Measurements from ENCODE around the gene ANO2.
A peak's percentile ranks its signal among the peaks of the same experiment; 100 is the strongest.

Gene ANO2

GRCh38 chr12:5705791-5706190 lies 239.3 kb downstream of the ANO2 start:
- Histone ChIP-seq H3K4ac (ENCODE audit: low read depth in 1 of 2, low read length in 2 of 2) (no peak overlapping the region), H3K27ac (ENCODE audit: low read length, poor library complexity, severe bottlenecking) (no peak overlapping the region), H4K8ac (ENCODE audit: low read length) (no peak overlapping the region), H2BK15ac (ENCODE audit: low read depth, poor library complexity, severe bottlenecking) (no peak overlapping the region), H3K18ac (ENCODE audit: low read depth in 1 of 2, low read length in 2 of 2) (no peak overlapping the region), H3K36me3 (ENCODE audit: control insufficient read depth in 1 of 2, insufficient read depth in 2 of 2, low read depth in 1 of 2, low read length in 2 of 2) (no peaks in the 10 kb centered on the region), H3K14ac (ENCODE audit: low read length in 2 of 2) (no peak overlapping the region), H2BK120ac (ENCODE audit: low read depth, low read length) (no peak overlapping the region), H3K4me2 (ENCODE audit: low read length, poor library complexity, severe bottlenecking) (no peak overlapping the region), H3K79me1 (replicated peaks; ENCODE audit: low read length, poor library complexity, severe bottlenecking) (no peaks in the 10 kb centered on the region), H3K4me1 (ENCODE audit: control insufficient read depth, insufficient read depth, low read depth, low read length) (no peaks in the 10 kb centered on the region), H3K9ac (ENCODE audit: low read length) (no peak overlapping the region), H2BK12ac (ENCODE audit: low read length in 2 of 2) (no peak overlapping the region), H3K27me3 (ENCODE audit: control insufficient read depth in 1 of 2, insufficient read depth in 1 of 2, low read length in 2 of 2) (peaks cover 0 to 11% of the 10 kb centered on the region in 2 experiments), H3K23ac (ENCODE audit: low read length in 2 of 2) (no peak overlapping the region), H3K9me3 (ENCODE audit: control insufficient read depth, low read length) (no peaks in the 10 kb centered on the region), H3K4me3 (ENCODE audit: insufficient read depth in 1 of 2, low read depth in 1 of 2, low read length in 2 of 2) (no peak overlapping the region), H2AK5ac (ENCODE audit: low read length, severe bottlenecking) (no peak overlapping the region), H2BK5ac (ENCODE audit: low read depth, low read length, poor library complexity, severe bottlenecking) (no peak overlapping the region), H4K91ac (ENCODE audit: low read length) (no peak overlapping the region), H2AFZ (ENCODE audit: low read depth, low read length) (no peak overlapping the region)
- DNase-seq = no peak
- WGBS = 68% methylated on average over 9 of the region's 9 CpGs

- H3K4ac ChIP-seq (ENCODE audit: low read depth in 1 of 2, low read length in 2 of 2) = no peak overlapping the region
- no peak overlapping the region for H2BK15ac ChIP-seq (ENCODE audit: low read depth, poor library complexity, severe bottlenecking)
- H3K27me3 ChIP-seq (ENCODE audit: control insufficient read depth in 1 of 2, insufficient read depth in 1 of 2, low read length in 2 of 2) = peaks cover 0 to 3% of the 10 kb centered on the region in 2 experiments
- no peak overlapping the region for H2BK120ac ChIP-seq (ENCODE audit: low read depth, low read length)
- no peak overlapping the region for H3K27ac ChIP-seq (ENCODE audit: low read length, poor library complexity, severe bottlenecking)
- no peak overlapping the region for H2AK5ac ChIP-seq (ENCODE audit: low read length, severe bottlenecking)
- H3K36me3 ChIP-seq (ENCODE audit: control insufficient read depth in 1 of 2, insufficient read depth in 2 of 2, low read depth in 1 of 2, low read length in 2 of 2) = no peaks in the 10 kb centered on the region
- no peak overlapping the region for H3K9ac ChIP-seq (ENCODE audit: low read length)
- no peak overlapping the region for H3K23ac ChIP-seq (ENCODE audit: low read length in 2 of 2)
- no peak overlapping the region for H3K4me3 ChIP-seq (ENCODE audit: insufficient read depth in 1 of 2, low read depth in 1 of 2, low read length in 2 of 2)
- H3K18ac ChIP-seq (ENCODE audit: low read depth in 1 of 2, low read length in 2 of 2) = no peak overlapping the region
- no peak overlapping the region for H2AFZ ChIP-seq (ENCODE audit: low read depth, low read length)
- no peak overlapping the region for H3K4me2 ChIP-seq (ENCODE audit: low read length, poor library complexity, severe bottlenecking)
- WGBS = 58% methylated on average over 6 of the region's 6 CpGs
- no peak overlapping the region for H4K91ac ChIP-seq (ENCODE audit: low read length)
- H3K9me3 ChIP-seq (ENCODE audit: control insufficient read depth, low read length) = no peaks in the 10 kb centered on the region
- H3K14ac ChIP-seq (ENCODE audit: low read length in 2 of 2) = no peak overlapping the region
- H3K4me1 ChIP-seq (ENCODE audit: control insufficient read depth, insufficient read depth, low read depth, low read length) = no peaks in the 10 kb centered on the region
- H2BK12ac ChIP-seq (ENCODE audit: low read length in 2 of 2) = no peak overlapping the region
- H4K8ac ChIP-seq (ENCODE audit: low read length) = no peak overlapping the region
- no peak overlapping the region for H2BK5ac ChIP-seq (ENCODE audit: low read depth, low read length, poor library complexity, severe bottlenecking)
- peak; percentile 26 for DNase-seq
- no peaks in the 10 kb centered on the region for H3K79me1 ChIP-seq (replicated peaks; ENCODE audit: low read length, poor library complexity, severe bottlenecking)
Observed at GRCh38 chr12:5694759-5695409, 250.2 kb downstream of the ANO2 start.

- Histone ChIP-seq H2BK15ac (ENCODE audit: low read depth, poor library complexity, severe bottlenecking) (no peak overlapping the region), H3K4me1 (ENCODE audit: control insufficient read depth, insufficient read depth, low read depth, low read length) (no peaks in the 10 kb centered on the region), H2AK5ac (ENCODE audit: low read length, severe bottlenecking) (no peak overlapping the region), H3K36me3 (ENCODE audit: control insufficient read depth in 1 of 2, insufficient read depth in 2 of 2, low read depth in 1 of 2, low read length in 2 of 2) (no peaks in the 10 kb centered on the region), H3K9me3 (ENCODE audit: control insufficient read depth, low read length) (no peaks in the 10 kb centered on the region), H3K4me2 (ENCODE audit: low read length, poor library complexity, severe bottlenecking) (no peak overlapping the region), H3K79me1 (replicated peaks; ENCODE audit: low read length, poor library complexity, severe bottlenecking) (no peaks in the 10 kb centered on the region), H3K14ac (ENCODE audit: low read length in 2 of 2) (no peak overlapping the region), H2BK120ac (ENCODE audit: low read depth, low read length) (no peak overlapping the region), H3K4me3 (ENCODE audit: insufficient read depth in 1 of 2, low read depth in 1 of 2, low read length in 2 of 2) (no peak overlapping the region), H3K9ac (ENCODE audit: low read length) (no peak overlapping the region), H3K27ac (ENCODE audit: low read length, poor library complexity, severe bottlenecking) (no peak overlapping the region), H4K8ac (ENCODE audit: low read length) (no peak overlapping the region), H3K18ac (ENCODE audit: low read depth in 1 of 2, low read length in 2 of 2) (no peak overlapping the region), H2BK5ac (ENCODE audit: low read depth, low read length, poor library complexity, severe bottlenecking) (no peak overlapping the region), H2AFZ (ENCODE audit: low read depth, low read length) (no peak overlapping the region), H3K27me3 (ENCODE audit: control insufficient read depth in 1 of 2, insufficient read depth in 1 of 2, low read length in 2 of 2) (peaks cover 0 to 3% of the 10 kb centered on the region in 2 experiments), H3K23ac (ENCODE audit: low read length in 2 of 2) (no peak overlapping the region), H2BK12ac (ENCODE audit: low read length in 2 of 2) (no peak overlapping the region), H3K4ac (ENCODE audit: low read depth in 1 of 2, low read length in 2 of 2) (no peak overlapping the region), H4K91ac (ENCODE audit: low read length) (no peak overlapping the region)
- 85% methylated on average over 7 of the region's 7 CpGs for WGBS
- no peak for DNase-seq
Observed at GRCh38 chr12:5692850-5693249, 252.2 kb downstream of the ANO2 start.

GRCh38 chr12:5691943-5692342 lies 253.1 kb downstream of the ANO2 start:
- Histone ChIP-seq H2AFZ (ENCODE audit: low read depth, low read length) (no peak overlapping the region), H3K4me1 (ENCODE audit: control insufficient read depth, insufficient read depth, low read depth, low read length) (no peaks in the 10 kb centered on the region), H3K79me1 (replicated peaks; ENCODE audit: low read length, poor library complexity, severe bottlenecking) (no peaks in the 10 kb centered on the region), H3K27me3 (ENCODE audit: control insufficient read depth in 1 of 2, insufficient read depth in 1 of 2, low read length in 2 of 2) (peaks cover 0 to 3% of the 10 kb centered on the region in 2 experiments), H3K4me2 (ENCODE audit: low read length, poor library complexity, severe bottlenecking) (no peak overlapping the region), H4K8ac (ENCODE audit: low read length) (no peak overlapping the region), H3K9me3 (ENCODE audit: control insufficient read depth, low read length) (no peaks in the 10 kb centered on the region), H3K4me3 (ENCODE audit: insufficient read depth in 1 of 2, low read depth in 1 of 2, low read length in 2 of 2) (no peak overlapping the region), H3K36me3 (ENCODE audit: control insufficient read depth in 1 of 2, insufficient read depth in 2 of 2, low read depth in 1 of 2, low read length in 2 of 2) (no peaks in the 10 kb centered on the region), H4K91ac (ENCODE audit: low read length) (no peak overlapping the region), H2BK15ac (ENCODE audit: low read depth, poor library complexity, severe bottlenecking) (no peak overlapping the region), H3K4ac (ENCODE audit: low read depth in 1 of 2, low read length in 2 of 2) (no peak overlapping the region), H3K23ac (ENCODE audit: low read length in 2 of 2) (no peak overlapping the region), H2BK120ac (ENCODE audit: low read depth, low read length) (no peak overlapping the region), H2BK5ac (ENCODE audit: low read depth, low read length, poor library complexity, severe bottlenecking) (no peak overlapping the region), H3K18ac (ENCODE audit: low read depth in 1 of 2, low read length in 2 of 2) (no peak overlapping the region), H3K9ac (ENCODE audit: low read length) (no peak overlapping the region), H2AK5ac (ENCODE audit: low read length, severe bottlenecking) (no peak overlapping the region), H2BK12ac (ENCODE audit: low read length in 2 of 2) (no peak overlapping the region), H3K27ac (ENCODE audit: low read length, poor library complexity, severe bottlenecking) (no peak overlapping the region), H3K14ac (ENCODE audit: low read length in 2 of 2) (no peak overlapping the region)
- 69% methylated on average over 6 of the region's 6 CpGs for WGBS
- DNase-seq = no peak

All from mesenchymal stem cell (in vitro differentiated cells and primary cell).